IPS DF 6.9 (cell line): ENCODE data around the gene MRPL58.

Source experiments
- DNase-seq: peaks from one replicate; pipeline ENCODE4 v3.0.0-alpha.2; 2013; ENCODE audit warnings: low read depth, low spot score
- H3K27ac ChIP-seq: one replicate; pipeline ENCODE4 v1.5.1; 2013; ENCODE audit warnings: low read length, control low read depth
- H3K27me3 ChIP-seq: 2 replicates; pipeline ENCODE4 v1.6.1; 2013; ENCODE audit warnings: mild to moderate bottlenecking, low read length; ENCODE audit not compliant: control insufficient read depth, insufficient read depth
- H3K36me3 ChIP-seq: 2 replicates; pipeline ENCODE4 v1.6.1; 2013; ENCODE audit warnings: low read length; ENCODE audit not compliant: control insufficient read depth, insufficient read depth
- H3K4me1 ChIP-seq: 2 replicates; pipeline ENCODE4 v1.6.1; 2013; ENCODE audit warnings: low read length; ENCODE audit not compliant: control insufficient read depth, insufficient read depth
- H3K4me3 ChIP-seq: 2 replicates; pipeline ENCODE4 v1.5.1; 2013; ENCODE audit warnings: mild to moderate bottlenecking, low read length
- H3K9me3 ChIP-seq: 2 replicates; pipeline ENCODE4 v1.6.1; 2013; ENCODE audit warnings: low read length, inconsistent platforms; ENCODE audit not compliant: control insufficient read depth, insufficient read depth
- whole genome bisulfite sequencing: extraction: QIAGEN DNeasy Blood & Tissue Kit; methylation state at CpG from one replicate; pipeline ENCODE4 v1.1.7; 2013; ENCODE audit warnings: mixed read lengths, missing lambda C conversion rate; ENCODE audit not compliant: insufficient read length, insufficient coverage; 5-methylcytosine and 5-hydroxymethylcytosine counted together

MRPL58 gene

DNA sequence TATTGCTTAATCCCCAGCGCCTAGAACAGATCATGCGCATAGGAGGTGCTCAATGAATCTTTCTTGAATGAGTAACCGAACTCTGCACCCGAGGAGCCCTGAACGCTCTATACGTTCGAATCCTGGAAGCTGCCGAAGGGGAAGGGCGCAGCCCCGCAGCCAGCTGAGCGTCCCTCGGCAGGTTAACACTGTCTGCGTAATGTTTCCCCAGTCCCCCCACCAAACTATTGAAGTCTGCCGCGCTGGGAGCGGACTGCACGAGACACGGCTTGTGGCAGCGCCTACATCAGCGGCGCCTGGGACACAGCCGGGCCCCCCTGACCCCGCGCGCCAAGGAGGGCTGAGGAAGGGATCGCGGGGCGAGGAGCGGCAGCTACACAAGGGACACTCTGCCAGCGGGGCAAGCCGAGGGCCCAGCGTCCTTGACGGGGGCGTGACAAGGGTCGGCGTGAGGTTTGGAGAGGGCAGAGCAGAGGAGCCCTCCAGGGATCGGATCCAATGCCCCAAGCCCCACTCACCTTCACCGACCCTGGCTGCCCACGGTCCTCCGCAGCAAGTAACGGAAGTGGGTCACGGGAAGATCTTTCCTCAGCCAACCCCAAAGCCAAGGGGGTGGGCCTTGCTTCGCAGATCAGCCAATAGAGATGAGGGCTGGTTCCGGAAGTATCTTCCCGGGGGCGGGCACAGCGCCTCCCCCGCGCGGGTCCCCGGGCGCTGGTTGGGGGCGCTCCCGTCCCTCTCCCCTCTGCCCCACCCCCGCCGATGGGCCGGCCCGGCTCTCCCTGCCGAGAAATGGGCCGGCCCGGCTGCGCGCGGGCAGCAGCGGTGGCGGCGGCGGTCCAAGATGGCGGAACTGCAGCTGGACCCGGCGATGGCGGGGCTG is 34.2 kb downstream of the MRPL58 start, which contains the start of the genes ATP5PD and KCTD2:
Gene ATP5PD (minus strand): TSS at position 563 of the 883 bp plus-strand sequence. CDS start 4,319 bp downstream, outside the sequence.
Gene KCTD2 (plus strand): TSS at position 819 of the 883 bp plus-strand sequence. CDS start 26 bp downstream, at position 845.
- DNase-seq: peak; percentile 91
- Histone ChIP-seq H3K4me3 (peak within 1 kb of the TSS; percentile 100), H3K27ac (no peak within 1 kb of the TSS), H3K4me1 (no peaks in the 10 kb centered on the region), H3K9me3 (no peaks in the 10 kb centered on the region), H3K36me3 (peaks cover 7% of the 10 kb centered on the region; the same call in 1 of the 2 replicates), H3K27me3 (no peaks in the 10 kb centered on the region)
- WGBS: no CpG with 5 or more reads among the region's 72 CpGs

DNA sequence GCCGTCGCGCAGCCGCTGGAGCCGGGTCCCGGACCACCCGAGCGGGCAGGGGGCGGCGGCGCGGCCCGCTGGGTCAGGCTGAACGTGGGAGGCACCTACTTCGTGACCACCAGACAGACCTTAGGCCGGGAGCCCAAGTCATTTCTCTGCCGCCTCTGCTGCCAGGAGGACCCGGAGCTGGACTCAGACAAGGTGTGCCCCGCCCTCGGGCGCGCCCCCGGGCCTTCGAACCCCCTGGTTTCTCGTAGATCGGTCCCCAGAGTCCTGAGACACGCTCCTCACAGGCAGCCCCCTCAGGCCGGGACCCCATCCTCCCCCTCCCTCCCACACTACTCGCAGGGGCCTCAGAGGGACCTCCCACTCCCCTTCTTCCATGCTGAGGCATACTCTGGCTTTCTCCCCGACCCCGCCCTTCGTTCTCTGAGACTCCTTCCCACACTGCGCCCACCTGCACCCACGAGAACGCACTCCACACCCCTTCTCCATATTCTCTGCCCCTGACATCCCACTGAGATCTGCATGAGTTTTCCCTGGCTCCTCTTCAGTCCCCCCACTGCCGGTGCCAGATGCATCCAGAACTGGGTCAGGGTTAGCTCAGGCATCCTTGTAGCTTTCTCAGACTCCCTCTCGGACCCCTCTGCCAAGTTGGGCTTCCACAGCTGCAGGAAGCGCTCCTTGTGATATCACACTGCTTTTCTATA is 35.1 kb downstream of the MRPL58 start:
- Histone ChIP-seq H3K4me1 (no peaks in the 10 kb centered on the region), H3K27me3 (no peaks in the 10 kb centered on the region), H3K9me3 (no peaks in the 10 kb centered on the region), H3K36me3 (peaks cover 2% of the 10 kb centered on the region; the same call in 1 of the 2 replicates), H3K27ac (no peak overlapping the region), H3K4me3 (peak overlapping the region; percentile 100)
- WGBS: no CpG with 5 or more reads among the region's 38 CpGs
- DNase-seq: no peak

GRCh38 chr17:75048249-75048878 is 35.9 kb downstream of the MRPL58 start:
- no peaks in the 10 kb centered on the region for H3K27me3 ChIP-seq
- H3K36me3 ChIP-seq: peaks cover 8% of the 10 kb centered on the region; the same call in 1 of the 2 replicates
- H3K4me3 ChIP-seq: no peak overlapping the region; the same call in 1 of the 2 replicates
- H3K27ac ChIP-seq: no peak overlapping the region
- no CpG with 5 or more reads among the region's 5 CpGs for WGBS
- no peaks in the 10 kb centered on the region for H3K9me3 ChIP-seq
- H3K4me1 ChIP-seq: no peaks in the 10 kb centered on the region
- DNase-seq: no peak

DNA sequence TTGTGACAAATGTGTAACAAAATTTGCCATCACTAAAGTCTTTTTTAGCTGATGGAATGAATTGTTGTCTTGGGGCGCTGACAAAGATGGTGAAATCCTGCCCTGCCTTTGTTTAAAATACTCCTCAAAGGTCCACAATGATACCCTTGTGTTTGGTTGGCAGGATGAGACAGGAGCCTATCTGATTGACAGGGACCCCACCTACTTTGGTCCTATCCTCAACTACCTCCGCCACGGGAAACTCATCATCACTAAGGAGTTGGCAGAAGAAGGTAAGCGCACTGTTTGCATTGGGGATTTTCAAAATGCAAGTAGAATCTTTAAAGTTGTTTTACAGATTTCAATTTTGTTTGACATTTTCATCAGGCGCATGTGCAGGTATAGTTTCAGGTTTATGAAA is 36.6 kb downstream of the MRPL58 start:
- Histone ChIP-seq H3K36me3 (peaks cover 11% of the 10 kb centered on the region; the same call in 1 of the 2 replicates), H3K4me1 (no peaks in the 10 kb centered on the region), H3K27me3 (no peaks in the 10 kb centered on the region), H3K27ac (no peak overlapping the region), H3K4me3 (no peak overlapping the region), H3K9me3 (no peaks in the 10 kb centered on the region)
- no CpG with 5 or more reads among the region's 5 CpGs for WGBS
- no peak for DNase-seq

- H3K27ac ChIP-seq: no peak overlapping the region
- H3K27me3 ChIP-seq: no peaks in the 10 kb centered on the region
- H3K36me3 ChIP-seq: peaks cover 13% of the 10 kb centered on the region; the same call in 1 of the 2 replicates
- no peak for DNase-seq
- H3K4me1 ChIP-seq: no peaks in the 10 kb centered on the region
- no peak overlapping the region for H3K4me3 ChIP-seq
- H3K9me3 ChIP-seq: no peaks in the 10 kb centered on the region
Measured at GRCh38 chr17:75049706-75050105, 37.2 kb downstream of the MRPL58 start.

- WGBS: no CpG with 5 or more reads among the region's 2 CpGs
- H3K36me3 ChIP-seq: peaks cover 13% of the 10 kb centered on the region; the same call in 1 of the 2 replicates
Measured at GRCh38 chr17:75051941-75052340, 39.5 kb downstream of the MRPL58 start.

GRCh38 chr17:75059369-75060345 is 47.2 kb downstream of the MRPL58 start:
- no peak overlapping the region for H3K4me3 ChIP-seq
- no peaks in the 10 kb centered on the region for H3K9me3 ChIP-seq
- no peaks in the 10 kb centered on the region for H3K4me1 ChIP-seq
- H3K27ac ChIP-seq: no peak overlapping the region
- H3K36me3 ChIP-seq: peaks cover 21% of the 10 kb centered on the region
- WGBS: no CpG with 5 or more reads among the region's 25 CpGs
- H3K27me3 ChIP-seq: no peaks in the 10 kb centered on the region
- DNase-seq: no peak

More at GRCh38 chr17:75051941-75052340, 39.5 kb downstream of the MRPL58 start:
- Histone ChIP-seq H3K4me1 (no peaks in the 10 kb centered on the region), H3K9me3 (no peaks in the 10 kb centered on the region), H3K27me3 (no peaks in the 10 kb centered on the region), H3K4me3 (no peak overlapping the region), H3K27ac (no peak overlapping the region)
- DNase-seq: no peak

DNA sequence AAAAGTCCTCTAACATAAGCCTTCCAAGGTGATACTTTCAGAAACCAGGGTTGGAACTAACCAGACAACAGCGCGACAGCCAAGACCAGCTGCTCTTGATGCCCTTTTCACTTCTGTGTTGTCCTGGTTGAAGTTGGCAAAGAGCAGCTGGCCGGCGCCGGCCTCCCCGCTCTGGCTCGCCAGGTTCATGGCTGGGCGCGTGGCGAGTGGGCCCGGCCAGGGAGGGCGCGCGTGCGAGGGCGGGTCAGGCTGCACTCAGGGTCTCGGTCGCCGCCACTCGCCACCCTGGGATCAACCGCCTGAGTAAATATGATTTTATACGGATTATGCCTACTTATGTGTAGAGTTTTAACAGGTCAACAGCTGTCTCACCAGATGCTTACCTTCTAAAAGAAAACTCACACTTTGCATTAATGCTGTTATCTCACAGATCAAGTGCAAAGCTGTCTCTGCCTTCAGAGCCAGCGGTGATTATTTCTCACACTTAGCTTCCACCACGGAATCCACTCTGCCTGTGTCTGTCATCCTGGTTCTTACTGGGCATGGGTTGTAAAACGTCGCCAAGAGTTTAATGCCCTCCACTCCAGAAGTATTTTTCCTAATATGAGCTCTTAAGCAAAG is 48.1 kb downstream of the MRPL58 start:
- H3K9me3 ChIP-seq: no peaks in the 10 kb centered on the region
- H3K4me3 ChIP-seq: no peak overlapping the region
- H3K27me3 ChIP-seq: no peaks in the 10 kb centered on the region
- no peak overlapping the region for H3K27ac ChIP-seq
- no peak for DNase-seq
- no CpG with 5 or more reads among the region's 26 CpGs for WGBS
- no peaks in the 10 kb centered on the region for H3K4me1 ChIP-seq
- peaks cover 21% of the 10 kb centered on the region for H3K36me3 ChIP-seq

GRCh38 chr17:75061055-75061438 is 48.6 kb downstream of the MRPL58 start:
- Histone ChIP-seq H3K4me1 (no peaks in the 10 kb centered on the region), H3K27me3 (no peaks in the 10 kb centered on the region), H3K27ac (no peak overlapping the region), H3K9me3 (no peaks in the 10 kb centered on the region), H3K36me3 (peaks cover 21% of the 10 kb centered on the region), H3K4me3 (no peak overlapping the region)
- DNase-seq: no peak
- no CpG with 5 or more reads among the region's 10 CpGs for WGBS
